ENCODE data around the gene ADIPOR1. TPM values are rescaled to one million over a fixed set of nuclear protein-coding genes. Genes with fewer than 3 reads are reported as not detected.
"Not testable (repeated sequence)": the region's sequence is repeated elsewhere in the genome, so short reads cannot be mapped to it uniquely, and the experiment has no call there.

Gene ADIPOR1
- polyA plus RNA-seq (2013) = 52.2 TPM

- H3K27me3 ChIP-seq (replicated peaks in 2 of 5; ENCODE audit: control insufficient read depth in 4 of 5, insufficient read depth in 5 of 5, low read length in 4 of 5) = no peaks in the 10 kb centered on the region
- DNase-seq = peak; percentile 88 to 95 (median 92)
- H3K36me3 ChIP-seq (ENCODE audit: control insufficient read depth in 4 of 4, insufficient read depth in 4 of 4, low read length in 3 of 4) = peaks cover 5 to 28% (median 11%) of the 10 kb centered on the region in 4 experiments
- H3K27ac ChIP-seq (ENCODE audit: insufficient read depth in 1 of 2, low read depth in 1 of 2, low read length in 2 of 2, poor library complexity in 1 of 2, severe bottlenecking in 2 of 2) = peak within 1 kb of the TSS; percentile 92 to 95
- peaks cover 23 to 36% (median 32%) of the 10 kb centered on the region in 4 experiments for H3K4me1 ChIP-seq (ENCODE audit: control extremely low read depth in 1 of 4, control insufficient read depth in 4 of 4, insufficient read depth in 4 of 4, low read length in 3 of 4)
- WGBS (ENCODE audit: insufficient coverage) = under 1% methylated on average over 68 of the region's 86 CpGs
- no peaks in the 10 kb centered on the region for H3K9me3 ChIP-seq (ENCODE audit: control extremely low read depth in 1 of 5, control insufficient read depth in 4 of 5, insufficient read depth in 2 of 5, low read depth in 1 of 5, low read length in 4 of 5)
- CTCF ChIA-PET = no interaction called here
- peak within 1 kb of the TSS; percentile 83 to 98 (median 91) for H3K4me3 ChIP-seq (ENCODE audit: control insufficient read depth in 1 of 7, extremely low read depth in 1 of 7, insufficient read depth in 4 of 7, low read depth in 2 of 7, low read length in 6 of 7)
- POLR2A ChIA-PET = interaction anchor here (1.2 kb wide), 1 partner anchor 8 kb away, joined by 3 read pairs; no protein-coding TSS in a partner anchor
Measured at GRCh38 chr1:202957733-202958543, at the start of gene ADIPOR1. Gene ADIPOR1 (minus strand): TSS chr1:202958312. CDS start chr1:202951070, 7,242 bp downstream.

GRCh38 chr1:203006948-203007871 is 49.1 kb upstream of the ADIPOR1 start, which contains the start of gene TMEM183A:
Gene TMEM183A (plus strand): TSS chr1:203007374. CDS start chr1:203007466, 92 bp downstream.
- Histone ChIP-seq H3K4me1 (ENCODE audit: control extremely low read depth in 1 of 4, control insufficient read depth in 4 of 4, insufficient read depth in 4 of 4, low read length in 3 of 4) (peaks cover 15 to 25% (median 19%) of the 10 kb centered on the region in 4 experiments), H3K27ac (ENCODE audit: insufficient read depth in 1 of 2, low read depth in 1 of 2, low read length in 2 of 2, poor library complexity in 1 of 2, severe bottlenecking in 2 of 2) (peak within 1 kb of the TSS; percentile 82 to 95), H3K36me3 (ENCODE audit: control insufficient read depth in 4 of 4, insufficient read depth in 4 of 4, low read length in 3 of 4) (peaks cover 9 to 28% (median 20%) of the 10 kb centered on the region in 4 experiments), H3K27me3 (replicated peaks in 2 of 5; ENCODE audit: control insufficient read depth in 4 of 5, insufficient read depth in 5 of 5, low read length in 4 of 5) (no peaks in the 10 kb centered on the region), H3K4me3 (ENCODE audit: control insufficient read depth in 1 of 7, extremely low read depth in 1 of 7, insufficient read depth in 4 of 7, low read depth in 2 of 7, low read length in 6 of 7) (peak within 1 kb of the TSS; percentile 75 to 99 (median 97)), H3K9me3 (ENCODE audit: control extremely low read depth in 1 of 5, control insufficient read depth in 4 of 5, insufficient read depth in 2 of 5, low read depth in 1 of 5, low read length in 4 of 5) (peaks cover 0 to 3% (median 0%) of the 10 kb centered on the region in 5 experiments)
- CTCF ChIA-PET = interaction anchor here (0.9 to 1.8 kb wide), 4 partner anchors 9 to 80 kb away, joined by 3 to 9 read pairs (median 4); no protein-coding TSS in a partner anchor
- POLR2A ChIA-PET = interaction anchor here (1.5 kb wide), 1 partner anchor 10 kb away, joined by 3 read pairs; no protein-coding TSS in a partner anchor
- 0% methylated on average over 57 of the region's 78 CpGs for WGBS (ENCODE audit: insufficient coverage)
- peak; percentile 97 to 98 (median 98) for DNase-seq

GRCh38 chr1:203005395-203006142 is 47.5 kb upstream of the ADIPOR1 start:
- Histone ChIP-seq H3K4me3 (ENCODE audit: control insufficient read depth in 1 of 7, extremely low read depth in 1 of 7, insufficient read depth in 4 of 7, low read depth in 2 of 7, low read length in 6 of 7) (peak overlapping the region in 5 of 7 experiments; percentile 45 to 99 (median 95)), H3K36me3 (ENCODE audit: control insufficient read depth in 4 of 4, insufficient read depth in 4 of 4, low read length in 3 of 4) (peaks cover 3 to 20% (median 13%) of the 10 kb centered on the region in 4 experiments), H3K4me1 (ENCODE audit: control extremely low read depth in 1 of 4, control insufficient read depth in 4 of 4, insufficient read depth in 4 of 4, low read length in 3 of 4) (peaks cover 15 to 25% (median 19%) of the 10 kb centered on the region in 4 experiments), H3K27ac (ENCODE audit: insufficient read depth in 1 of 2, low read depth in 1 of 2, low read length in 2 of 2, poor library complexity in 1 of 2, severe bottlenecking in 2 of 2) (peak overlapping the region in 1 of 2 experiments; percentile 95)
- peak in 2 of 3 donors; percentile 41 to 64 for DNase-seq
- POLR2A ChIA-PET; H3K9me3 ChIP-seq (ENCODE audit: control extremely low read depth in 1 of 5, control insufficient read depth in 4 of 5, insufficient read depth in 2 of 5, low read depth in 1 of 5, low read length in 4 of 5); H3K27me3 ChIP-seq (replicated peaks in 2 of 5; ENCODE audit: control insufficient read depth in 4 of 5, insufficient read depth in 5 of 5, low read length in 4 of 5): not testable (repeated sequence)
- 86% methylated on average over 10 of the region's 17 CpGs for WGBS (ENCODE audit: insufficient coverage)
- CTCF ChIA-PET = interaction anchor here (0.7 to 2.7 kb wide), 5 partner anchors 9 to 211 kb away, joined by 3 to 9 read pairs (median 4); no protein-coding TSS in a partner anchor

GRCh38 chr1:203002951-203003350 is 44.8 kb upstream of the ADIPOR1 start:
- H3K9me3 ChIP-seq (ENCODE audit: control extremely low read depth in 1 of 5, control insufficient read depth in 4 of 5, insufficient read depth in 2 of 5, low read depth in 1 of 5, low read length in 4 of 5) = no peaks in the 10 kb centered on the region
- H3K4me3 ChIP-seq (ENCODE audit: control insufficient read depth in 1 of 7, extremely low read depth in 1 of 7, insufficient read depth in 4 of 7, low read depth in 2 of 7, low read length in 6 of 7) = no peak overlapping the region
- H3K27ac ChIP-seq (ENCODE audit: insufficient read depth in 1 of 2, low read depth in 1 of 2, low read length in 2 of 2, poor library complexity in 1 of 2, severe bottlenecking in 2 of 2) = no peak overlapping the region
- POLR2A ChIA-PET = no interaction called here
- CTCF ChIA-PET = interaction anchor here (2.7 kb wide), 1 partner anchor 9 kb away, joined by 8 read pairs; no protein-coding TSS in a partner anchor
- H3K27me3 ChIP-seq (replicated peaks in 2 of 5; ENCODE audit: control insufficient read depth in 4 of 5, insufficient read depth in 5 of 5, low read length in 4 of 5) = no peaks in the 10 kb centered on the region
- DNase-seq = no peak
- no peaks in the 10 kb centered on the region for H3K36me3 ChIP-seq (ENCODE audit: control insufficient read depth in 4 of 4, insufficient read depth in 4 of 4, low read length in 3 of 4)
- 100% methylated on average over 1 of the region's 1 CpG for WGBS (ENCODE audit: insufficient coverage)
- peaks cover 12 to 30% (median 18%) of the 10 kb centered on the region in 4 experiments for H3K4me1 ChIP-seq (ENCODE audit: control extremely low read depth in 1 of 4, control insufficient read depth in 4 of 4, insufficient read depth in 4 of 4, low read length in 3 of 4)

GRCh38 chr1:203001986-203002385 is 43.9 kb upstream of the ADIPOR1 start:
- Histone ChIP-seq H3K36me3 (ENCODE audit: control insufficient read depth in 4 of 4, insufficient read depth in 4 of 4, low read length in 3 of 4) (no peaks in the 10 kb centered on the region), H3K27me3 (replicated peaks in 2 of 5; ENCODE audit: control insufficient read depth in 4 of 5, insufficient read depth in 5 of 5, low read length in 4 of 5) (no peaks in the 10 kb centered on the region), H3K4me3 (ENCODE audit: control insufficient read depth in 1 of 7, extremely low read depth in 1 of 7, insufficient read depth in 4 of 7, low read depth in 2 of 7, low read length in 6 of 7) (no peak overlapping the region), H3K27ac (ENCODE audit: insufficient read depth in 1 of 2, low read depth in 1 of 2, low read length in 2 of 2, poor library complexity in 1 of 2, severe bottlenecking in 2 of 2) (no peak overlapping the region), H3K4me1 (ENCODE audit: control extremely low read depth in 1 of 4, control insufficient read depth in 4 of 4, insufficient read depth in 4 of 4, low read length in 3 of 4) (peaks cover 10 to 28% (median 15%) of the 10 kb centered on the region in 4 experiments), H3K9me3 (ENCODE audit: control extremely low read depth in 1 of 5, control insufficient read depth in 4 of 5, insufficient read depth in 2 of 5, low read depth in 1 of 5, low read length in 4 of 5) (no peaks in the 10 kb centered on the region)
- DNase-seq = no peak
- POLR2A ChIA-PET = no interaction called here
- CTCF ChIA-PET = no interaction called here
- WGBS (ENCODE audit: insufficient coverage) = 98% methylated on average over 7 of the region's 9 CpGs

GRCh38 chr1:203000217-203000944 is 42.3 kb upstream of the ADIPOR1 start:
- ChIA-PET POLR2A (no interaction called here), CTCF (interaction anchor here (0.6 to 3.0 kb wide), 11 partner anchors 9 to 243 kb away, joined by 3 to 18 read pairs (median 5); partner anchors contain the start of gene KLHL12)
- Histone ChIP-seq H3K4me3 (ENCODE audit: control insufficient read depth in 1 of 7, extremely low read depth in 1 of 7, insufficient read depth in 4 of 7, low read depth in 2 of 7, low read length in 6 of 7) (no peak overlapping the region), H3K9me3 (ENCODE audit: control extremely low read depth in 1 of 5, control insufficient read depth in 4 of 5, insufficient read depth in 2 of 5, low read depth in 1 of 5, low read length in 4 of 5) (no peaks in the 10 kb centered on the region), H3K4me1 (ENCODE audit: control extremely low read depth in 1 of 4, control insufficient read depth in 4 of 4, insufficient read depth in 4 of 4, low read length in 3 of 4) (peaks cover 4 to 16% (median 10%) of the 10 kb centered on the region in 4 experiments), H3K36me3 (ENCODE audit: control insufficient read depth in 4 of 4, insufficient read depth in 4 of 4, low read length in 3 of 4) (no peaks in the 10 kb centered on the region), H3K27ac (ENCODE audit: insufficient read depth in 1 of 2, low read depth in 1 of 2, low read length in 2 of 2, poor library complexity in 1 of 2, severe bottlenecking in 2 of 2) (no peak overlapping the region), H3K27me3 (replicated peaks in 2 of 5; ENCODE audit: control insufficient read depth in 4 of 5, insufficient read depth in 5 of 5, low read length in 4 of 5) (no peaks in the 10 kb centered on the region)
- WGBS (ENCODE audit: insufficient coverage) = 100% methylated on average over 2 of the region's 3 CpGs
- DNase-seq = peak in 1 of 3 donors; percentile 8
